Liver (tissue), 9 donors: ENCODE data around the gene SPSB1. TPM values are rescaled to one million over a fixed set of nuclear protein-coding genes. Genes with fewer than 3 reads are reported as not detected.

Source experiments
- DNase-seq: peaks from one replicate; pipeline ENCODE4 v3.0.0-alpha.2; 2017; ENCODE audit warnings: low spot score
- H3K27ac ChIP-seq, 2 donors: one replicate each; pipeline ENCODE4 v1.7.0; 2013; ENCODE audit warnings: inconsistent platforms in 2 of 2, low read length in 2 of 2, control low read depth in 1 of 2, low read depth in 1 of 2, mild to moderate bottlenecking in 1 of 2
- H3K27me3 ChIP-seq, 4 donors: one replicate each; pipeline versions ENCODE4 v1.6.1 to v1.7.0; 2013; ENCODE audit warnings: low read length in 3 of 4, inconsistent platforms in 1 of 4, mild to moderate bottlenecking in 1 of 4, moderate library complexity in 1 of 4; ENCODE audit not compliant: control insufficient read depth in 4 of 4, insufficient read depth in 4 of 4
- H3K36me3 ChIP-seq, 4 donors: one replicate each; pipeline versions ENCODE4 v1.6.1 to v1.7.0; 2013; ENCODE audit warnings: low read length in 3 of 4, mild to moderate bottlenecking in 3 of 4, low read depth in 1 of 4, moderate library complexity in 1 of 4; ENCODE audit not compliant: control insufficient read depth in 4 of 4, insufficient read depth in 3 of 4
- H3K4me1 ChIP-seq, 4 donors: one replicate each; pipeline versions ENCODE4 v1.6.1 to v1.7.0; 2013; ENCODE audit warnings: low read length in 3 of 4, mild to moderate bottlenecking in 3 of 4, moderate library complexity in 1 of 4; ENCODE audit not compliant: control insufficient read depth in 4 of 4, insufficient read depth in 4 of 4
- H3K4me3 ChIP-seq, 3 donors: one replicate each; pipeline versions ENCODE4 v1.6.1 to v1.7.0; 2013; ENCODE audit warnings: low read length in 3 of 3, control low read depth in 1 of 3, low read depth in 1 of 3, mild to moderate bottlenecking in 1 of 3
- H3K9ac ChIP-seq, 2 donors: one replicate each; pipeline ENCODE4 v1.7.0; 2013; ENCODE audit warnings: low read length in 2 of 2, mild to moderate bottlenecking in 2 of 2, moderate library complexity in 2 of 2, control low read depth in 1 of 2, low read depth in 1 of 2
- H3K9me3 ChIP-seq, 4 donors: one replicate each; pipeline versions ENCODE4 v1.6.1 to v1.7.0; 2013; ENCODE audit warnings: low read length in 3 of 4; ENCODE audit not compliant: control insufficient read depth in 4 of 4
- EGR1 ChIP-seq, 2 donors: IDR thresholded peaks; 2 replicates each; pipeline ENCODE4 v1.6.1; 2016 to 2018; ENCODE audit warnings: antibody characterized with exemption in 2 of 2, low read depth in 2 of 2
- GABPA ChIP-seq, 2 donors: IDR thresholded peaks in 1 of 2; conservative IDR thresholded peaks in 1 of 2; 2 replicates each; pipeline ENCODE4 v1.6.1; 2016; ENCODE audit warnings: antibody characterized with exemption in 2 of 2, mild to moderate bottlenecking in 1 of 2, moderate library complexity in 1 of 2
- NR2F2 ChIP-seq: IDR thresholded peaks from 2 replicates; pipeline ENCODE4 v1.6.1; 2016; ENCODE audit warnings: antibody characterized with exemption
- REST ChIP-seq: IDR thresholded peaks from 2 replicates; pipeline ENCODE4 v1.6.1; 2016; ENCODE audit warnings: antibody characterized with exemption, mild to moderate bottlenecking
- YY1 ChIP-seq: IDR thresholded peaks from 2 replicates; pipeline ENCODE4 v1.6.1; 2016; ENCODE audit warnings: antibody characterized with exemption, mild to moderate bottlenecking
- WGBS: extraction: QIAGEN DNeasy Blood & Tissue Kit; methylation state at CpG from one replicate; pipeline ENCODE4 v1.1.7; 2013; 5-methylcytosine and 5-hydroxymethylcytosine counted together
- polyA plus RNA-seq, 2 donors: library from polyadenylated mRNA; stranded (reverse) in 1 of 2; unstranded in 1 of 2; fragments of 200-250 nt in 1 of 2; fragments of >200 nt in 1 of 2; fragmentation: Nextera tagmentation in 1 of 2; extraction: Ambion mirVana in 1 of 2; gene quantifications; one replicate each; pipeline versions ENCODE4 v1.2.1 to v1.2.3, GENCODE V29; 2013 to 2015
- total RNA-seq, 2 donors: library from RNA; depleted of rRNA; stranded (reverse); fragments of >200 nt; gene quantifications; one replicate each; pipeline ENCODE4 v1.2.3, GENCODE V29; 2014
- TF ChIP-seq, protein P1 (sequence below): fragments of 150-350 bp; IDR thresholded peaks from 2 replicates; pipeline ENCODE4 v1.5.1; 2017; ENCODE audit warnings: improper control_type of control experiment, low read depth, low read length; ENCODE audit not compliant: missing input control
- TF ChIP-seq, protein P2 (sequence below): IDR thresholded peaks from 2 replicates; pipeline ENCODE4 v1.6.1; 2016; ENCODE audit warnings: antibody characterized with exemption
- donor health status: healthy.
- donor health status: healthy.
- donor health status: healthy.
- donor health status: healthy.
- donor health status: healthy.

SPSB1 gene
- total and polyA plus RNA-seq, 4 donors = 4.1 to 22.6 (median 14.8) TPM

GRCh38 chr1:9303916-9304315 lies 11.2 kb downstream of the SPSB1 start:
- Histone ChIP-seq H3K4me1 (peaks cover 0 to 2% (median 0%) of the 10 kb centered on the region in 4 donors), H3K9ac (no peak overlapping the region), H3K27me3 (no peaks in the 10 kb centered on the region), H3K36me3 (peaks cover 0 to 6% (median 0%) of the 10 kb centered on the region in 4 donors), H3K4me3 (no peak overlapping the region), H3K9me3 (no peaks in the 10 kb centered on the region), H3K27ac (no peak overlapping the region)
- TF ChIP-seq YY1 (no peak), EGR1 (IDR thresholded peaks at IDR 0.05; ENCODE audit: low read depth in 2 of 2) (no peak), GABPA (IDR thresholded peaks at IDR 0.05 in 1 of 2, conservative IDR thresholded peaks at IDR 0.05 in 1 of 2) (no peak)
- TF ChIP-seq, protein P1, sequence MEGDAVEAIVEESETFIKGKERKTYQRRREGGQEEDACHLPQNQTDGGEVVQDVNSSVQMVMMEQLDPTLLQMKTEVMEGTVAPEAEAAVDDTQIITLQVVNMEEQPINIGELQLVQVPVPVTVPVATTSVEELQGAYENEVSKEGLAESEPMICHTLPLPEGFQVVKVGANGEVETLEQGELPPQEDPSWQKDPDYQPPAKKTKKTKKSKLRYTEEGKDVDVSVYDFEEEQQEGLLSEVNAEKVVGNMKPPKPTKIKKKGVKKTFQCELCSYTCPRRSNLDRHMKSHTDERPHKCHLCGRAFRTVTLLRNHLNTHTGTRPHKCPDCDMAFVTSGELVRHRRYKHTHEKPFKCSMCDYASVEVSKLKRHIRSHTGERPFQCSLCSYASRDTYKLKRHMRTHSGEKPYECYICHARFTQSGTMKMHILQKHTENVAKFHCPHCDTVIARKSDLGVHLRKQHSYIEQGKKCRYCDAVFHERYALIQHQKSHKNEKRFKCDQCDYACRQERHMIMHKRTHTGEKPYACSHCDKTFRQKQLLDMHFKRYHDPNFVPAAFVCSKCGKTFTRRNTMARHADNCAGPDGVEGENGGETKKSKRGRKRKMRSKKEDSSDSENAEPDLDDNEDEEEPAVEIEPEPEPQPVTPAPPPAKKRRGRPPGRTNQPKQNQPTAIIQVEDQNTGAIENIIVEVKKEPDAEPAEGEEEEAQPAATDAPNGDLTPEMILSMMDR = no peak
- no peak for DNase-seq
- WGBS = 97% methylated on average over 6 of the region's 6 CpGs

GRCh38 chr1:9305216-9305615 lies 12.5 kb downstream of the SPSB1 start:
- no peak for DNase-seq
- WGBS = 95% methylated on average over 14 of the region's 14 CpGs
- H3K4me1 ChIP-seq = peaks cover 0 to under 1% (median 0%) of the 10 kb centered on the region in 4 donors
- H3K4me3 ChIP-seq = no peak overlapping the region
- H3K36me3 ChIP-seq = peaks cover 0 to 6% (median 0%) of the 10 kb centered on the region in 4 donors
- H3K27me3 ChIP-seq = no peaks in the 10 kb centered on the region
- H3K27ac ChIP-seq = no peak overlapping the region
- H3K9me3 ChIP-seq = no peaks in the 10 kb centered on the region
- TF ChIP-seq, protein P2, sequence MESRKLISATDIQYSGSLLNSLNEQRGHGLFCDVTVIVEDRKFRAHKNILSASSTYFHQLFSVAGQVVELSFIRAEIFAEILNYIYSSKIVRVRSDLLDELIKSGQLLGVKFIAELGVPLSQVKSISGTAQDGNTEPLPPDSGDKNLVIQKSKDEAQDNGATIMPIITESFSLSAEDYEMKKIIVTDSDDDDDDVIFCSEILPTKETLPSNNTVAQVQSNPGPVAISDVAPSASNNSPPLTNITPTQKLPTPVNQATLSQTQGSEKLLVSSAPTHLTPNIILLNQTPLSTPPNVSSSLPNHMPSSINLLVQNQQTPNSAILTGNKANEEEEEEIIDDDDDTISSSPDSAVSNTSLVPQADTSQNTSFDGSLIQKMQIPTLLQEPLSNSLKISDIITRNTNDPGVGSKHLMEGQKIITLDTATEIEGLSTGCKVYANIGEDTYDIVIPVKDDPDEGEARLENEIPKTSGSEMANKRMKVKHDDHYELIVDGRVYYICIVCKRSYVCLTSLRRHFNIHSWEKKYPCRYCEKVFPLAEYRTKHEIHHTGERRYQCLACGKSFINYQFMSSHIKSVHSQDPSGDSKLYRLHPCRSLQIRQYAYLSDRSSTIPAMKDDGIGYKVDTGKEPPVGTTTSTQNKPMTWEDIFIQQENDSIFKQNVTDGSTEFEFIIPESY = no peak
- TF ChIP-seq REST (no peak), NR2F2 (no peak)
- TF ChIP-seq, protein P1 = no peak
- no peak overlapping the region for H3K9ac ChIP-seq
